ENCODE results near the gene NMNAT2. TPM values are rescaled to one million over a fixed set of nuclear protein-coding genes. Genes with fewer than 3 reads are reported as not detected.
A peak's percentile ranks its signal among the peaks of the same experiment; 100 is the strongest.

The NMNAT2 gene
- total RNA-seq, 3 donors from 2014 or later: 0.29 to 2.4 (median 1.6) TPM

- H3K36me3 ChIP-seq: no peaks in the 10 kb centered on the region
- H3K4me3 ChIP-seq: no peak overlapping the region
- H3K4me1 ChIP-seq: peaks cover 0 to 2% of the 10 kb centered on the region in 2 donors
- DNase-seq (ENCODE audit: low spot score in 2 of 2): no peak
- no peaks in the 10 kb centered on the region for H3K9me3 ChIP-seq
- intact Hi-C loops (cut with DNase I; ENCODE audit: low total_unique reads): no loop called here
- peak overlapping the region in 1 of 2 donors; percentile 5 for H3K27ac ChIP-seq
- H3K27me3 ChIP-seq: no peaks in the 10 kb centered on the region
- TF ChIP-seq POLR2A (IDR thresholded peaks at IDR 0.05): no peak
Measured at GRCh38 chr1:183287191-183287675, 130.9 kb downstream of the NMNAT2 start.

GRCh38 chr1:183285746-183286145, 132.4 kb downstream of the NMNAT2 start:
- H3K4me3 ChIP-seq: no peak overlapping the region
- DNase-seq (ENCODE audit: low spot score in 2 of 2): no peak
- intact Hi-C loops (cut with DNase I; ENCODE audit: low total_unique reads): no loop called here
- TF ChIP-seq POLR2AphosphoS5 (IDR thresholded peaks at IDR 0.05) (no peak), CTCF (IDR thresholded peaks at IDR 0.05) (no peak), POLR2A (IDR thresholded peaks at IDR 0.05) (no peak)
- no peaks in the 10 kb centered on the region for H3K36me3 ChIP-seq
- no peak overlapping the region for H3K27ac ChIP-seq
- no peaks in the 10 kb centered on the region for H3K27me3 ChIP-seq
- no peaks in the 10 kb centered on the region for H3K9me3 ChIP-seq
- peaks cover 0 to 9% of the 10 kb centered on the region in 2 donors for H3K4me1 ChIP-seq

- intact Hi-C loops (cut with DNase I; ENCODE audit: low total_unique reads): no loop called here
- Histone ChIP-seq H3K36me3 (no peaks in the 10 kb centered on the region), H3K9me3 (no peaks in the 10 kb centered on the region), H3K27me3 (no peaks in the 10 kb centered on the region), H3K27ac (no peak overlapping the region), H3K4me3 (no peak overlapping the region), H3K4me1 (peaks cover 0 to 9% of the 10 kb centered on the region in 2 donors)
- no peak for TF ChIP-seq POLR2A (IDR thresholded peaks at IDR 0.05)
- TF ChIP-seq POLR2AphosphoS5 (IDR thresholded peaks at IDR 0.05): no peak
- no peak for TF ChIP-seq CTCF (IDR thresholded peaks at IDR 0.05)
- DNase-seq (ENCODE audit: low spot score in 2 of 2): no peak
Measured at GRCh38 chr1:183285256-183285655, 132.9 kb downstream of the NMNAT2 start.

GRCh38 chr1:183284086-183284485, 134.1 kb downstream of the NMNAT2 start:
- intact Hi-C loops (cut with DNase I; ENCODE audit: low total_unique reads): no loop called here

DNA sequence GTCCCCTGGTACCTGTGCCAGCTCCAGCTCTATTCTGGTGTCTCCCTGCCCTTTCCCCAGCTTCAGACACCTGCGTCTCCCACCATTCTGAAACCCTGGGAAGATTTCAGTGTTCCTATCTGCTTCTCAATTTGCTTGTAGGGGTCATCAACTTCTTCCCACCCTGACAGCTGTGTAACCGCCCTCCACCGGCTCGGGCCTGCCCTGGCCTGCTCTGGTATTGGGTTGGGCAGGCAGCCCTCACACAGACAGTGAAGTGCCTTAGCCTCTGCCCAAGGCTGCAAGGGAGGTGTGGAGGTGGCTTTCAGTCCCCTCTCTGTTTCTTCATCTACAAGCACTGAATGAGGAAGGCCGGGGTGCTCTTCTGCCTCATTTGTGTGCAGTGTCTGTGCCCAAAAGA, 134.9 kb downstream of the NMNAT2 start:
- no peak for TF ChIP-seq POLR2AphosphoS5 (IDR thresholded peaks at IDR 0.05)
- no peak for TF ChIP-seq POLR2A (IDR thresholded peaks at IDR 0.05)
- no peak for TF ChIP-seq CTCF (IDR thresholded peaks at IDR 0.05)
- no peak for DNase-seq (ENCODE audit: low spot score in 2 of 2)
- Histone ChIP-seq H3K27ac (peak overlapping the region; percentile 31 to 65), H3K9me3 (no peaks in the 10 kb centered on the region), H3K4me3 (no peak overlapping the region), H3K27me3 (no peaks in the 10 kb centered on the region), H3K4me1 (peaks cover 4 to 13% of the 10 kb centered on the region in 2 donors), H3K36me3 (no peaks in the 10 kb centered on the region)
- intact Hi-C loops (cut with DNase I; ENCODE audit: low total_unique reads): no loop called here

More at GRCh38 chr1:183284086-183284485, 134.1 kb downstream of the NMNAT2 start:
- H3K36me3 ChIP-seq: no peaks in the 10 kb centered on the region
- H3K4me1 ChIP-seq: peaks cover 4 to 9% of the 10 kb centered on the region in 2 donors
- no peak for DNase-seq (ENCODE audit: low spot score in 2 of 2)
- H3K4me3 ChIP-seq: no peak overlapping the region
- no peaks in the 10 kb centered on the region for H3K9me3 ChIP-seq
- H3K27ac ChIP-seq: peak overlapping the region; percentile 8 to 65
- H3K27me3 ChIP-seq: no peaks in the 10 kb centered on the region
- TF ChIP-seq POLR2A (IDR thresholded peaks at IDR 0.05) (no peak), CTCF (IDR thresholded peaks at IDR 0.05) (no peak), POLR2AphosphoS5 (IDR thresholded peaks at IDR 0.05) (no peak)
